K562 (cell line): ENCODE data around the gene BRSK1. TPM values are rescaled to one million over a fixed set of nuclear protein-coding genes. Genes with fewer than 3 reads are reported as not detected.

Experiments used
- CHCHD3 ChIP-seq: fragments of 250-450 bp; sonication (Bioruptor Pico); IDR thresholded peaks from 2 replicates; pipeline ENCODE4 v2.1.2; 2022; ENCODE audit warnings: mild to moderate bottlenecking
- EGR1 ChIP-seq: fragments of 450-650 bp; conservative IDR thresholded peaks from 2 replicates; pipeline ENCODE4 v1.6.1; 2017; ENCODE audit warnings: mild to moderate bottlenecking
- FOS ChIP-seq: IDR thresholded peaks from 3 replicates; pipeline ENCODE4 v1.6.1; 2011; ENCODE audit not compliant: insufficient read length; ENCODE audit errors: extremely low read depth
- GABPB1 ChIP-seq: sonication (generic); formaldehyde crosslinking; IDR thresholded peaks from 2 replicates; pipeline ENCODE4 v1.8.0; 2022; ENCODE audit warnings: mild to moderate bottlenecking, missing genetic modification reagents
- KLF13 ChIP-seq: fragments of 450-650 bp; IDR thresholded peaks from 2 replicates; pipeline ENCODE4 v1.6.1; 2016; ENCODE audit warnings: missing genetic modification characterization, low read depth, mild to moderate bottlenecking, missing compliant biosample characterization, moderate library complexity, borderline replicate concordance
- PBX2 ChIP-seq, 2 experiments: IDR thresholded peaks in 1 of 2; conservative IDR thresholded peaks in 1 of 2; 2 replicates each; pipeline ENCODE4 v1.6.1; 2016; ENCODE audit warnings: low read depth in 2 of 2, mild to moderate bottlenecking in 1 of 2, missing compliant biosample characterization in 1 of 2, missing genetic modification characterization in 1 of 2, moderate library complexity in 1 of 2
- UBTF ChIP-seq, 2 experiments: IDR thresholded peaks; 2 replicates each; pipeline ENCODE4 v1.6.1; 2012; ENCODE audit warnings: improper control_type of control experiment in 2 of 2, low read depth in 2 of 2, low read length in 2 of 2, borderline replicate concordance in 1 of 2
- ZC3H8 ChIP-seq: fragments of 450-650 bp; IDR thresholded peaks from 2 replicates; pipeline ENCODE4 v1.6.1; 2017
- ZKSCAN3 ChIP-seq: fragments of 250-450 bp; sonication (Bioruptor Pico); IDR thresholded peaks from 2 replicates; pipeline ENCODE4 v1.4.0; 2020
- ZNF395 ChIP-seq: fragments of 200-800 bp; sonication (Bioruptor generic); IDR thresholded peaks from 2 replicates; pipeline ENCODE4 v1.6.1; 2017; ENCODE audit warnings: missing genetic modification characterization, missing compliant biosample characterization
- ZNF449 ChIP-seq: fragments of 250-450 bp; sonication (Bioruptor Pico); IDR thresholded peaks from 2 replicates; pipeline ENCODE4 v1.8.0; 2022; ENCODE audit warnings: moderate library complexity, mild to moderate bottlenecking, inconsistent platforms
- ZNF551 ChIP-seq: fragments of 250-450 bp; sonication (Bioruptor Pico); IDR thresholded peaks from 2 replicates; pipeline ENCODE4 v1.5.0; 2021; ENCODE audit warnings: mild to moderate bottlenecking, moderate library complexity
- ZNF592 ChIP-seq: fragments of 450-650 bp; IDR thresholded peaks from 2 replicates; pipeline ENCODE4 v1.6.1; 2017; ENCODE audit warnings: antibody characterized with exemption, mild to moderate bottlenecking
- ZNF644 ChIP-seq: fragments of 200-800 bp; sonication (Bioruptor generic); IDR thresholded peaks from 2 replicates; pipeline ENCODE4 v1.6.1; 2016; ENCODE audit warnings: low read depth, missing genetic modification characterization, missing compliant biosample characterization
- ZNF766 ChIP-seq: fragments of 200-800 bp; sonication (Bioruptor generic); conservative IDR thresholded peaks from 2 replicates; pipeline ENCODE4 v1.6.1; 2016; ENCODE audit warnings: missing genetic modification characterization, missing compliant biosample characterization
- polyA plus RNA-seq, 8 experiments: library from polyadenylated mRNA; depleted of rRNA in 4 of 8; stranded (reverse) in 5 of 8; unstranded in 3 of 8; fragments of >200 nt; fragmentation: Nextera tagmentation in 2 of 8; fragmentation: Illumina TruSeq in 1 of 8; extraction: Ambion mirVana in 2 of 8; extraction: Trizol in 1 of 8; gene quantifications; 2 replicates each; pipeline versions ENCODE4 v1.2.1 to v1.2.3, GENCODE V29; 2011 to 2014; ENCODE audit warnings: inconsistent platforms in 1 of 8, missing spikeins in 1 of 8
- total RNA-seq, 7 experiments: library from RNA; depleted of rRNA in 6 of 7; stranded (reverse); fragments of >200 nt in 6 of 7; fragmentation: Illumina TruSeq in 2 of 7; extraction: Trizol in 2 of 7; gene quantifications; 2 replicates each; pipeline versions ENCODE4 v1.2.1 to v1.2.3, GENCODE V29; 2011 to 2021; ENCODE audit warnings: low replicate concordance in 1 of 7

The BRSK1 gene
- total and polyA plus RNA-seq, 9 of the 15 experiments (the other 6 are each of a cell fraction or from before 2014, with no cell fraction given), result 1.7 to 9.3 (median 3.8) TPM; not detected in 2

GRCh38 chr19:55319785-55320184, 36.0 kb downstream of the BRSK1 start (continued):
- TF ChIP-seq ZNF395 (CRISPR knock-in tag) (peak; percentile 26; the same call in 1 of the 2 replicates), ZC3H8 (no peak), FOS (no peak), PBX2 (CRISPR knock-in tag; IDR thresholded peaks at IDR 0.05; ENCODE audit: low read depth) (no peak), PBX2 (tag; conservative IDR thresholded peaks at IDR 0.05; ENCODE audit: low read depth) (no peak), ZNF766 (CRISPR knock-in tag) (peak; percentile 79), UBTF (IDR thresholded peaks at IDR 0.05; ENCODE audit: borderline replicate concordance in 1 of 2, low read depth in 2 of 2, low read length in 2 of 2) (no peak), ZNF592 (0 out of 2 replicates have a peak, but pooled peaks have one; percentile 46), ZNF551 (CRISPR knock-in tag) (no peak), EGR1 (no peak), ZNF644 (tag) (peak; percentile 68; the same call in 1 of the 2 replicates), KLF13 (tag) (no peak), CHCHD3 (CRISPR knock-in tag) (no peak), ZKSCAN3 (CRISPR knock-in tag) (no peak), GABPB1 (CRISPR knock-in tag) (0 out of 2 replicates have a peak, but pooled peaks have one; percentile 32), ZNF449 (CRISPR knock-in tag) (no peak)
